OCI-LY3 (cell line): ENCODE measurements around the gene LAMB3.

Experiments
- H2AFZ ChIP-seq: fragments of 200-600, 300-600 bp; shearing (Covaris generic); 2 replicates; pipeline ENCODE4 v1.6.0; 2014; ENCODE audit warnings: antibody characterized with exemption, low read depth, low read length
- H3K27ac ChIP-seq: fragments of 200-600, 300-600 bp; sonication (generic); 2 replicates; pipeline ENCODE4 v1.5.1; 2014; ENCODE audit warnings: mild to moderate bottlenecking, low read length, moderate library complexity, mixed read lengths
- H3K27me3 ChIP-seq: fragments of 200-600, 300-600 bp; sonication (generic); 2 replicates; pipeline ENCODE4 v1.6.1; 2014; ENCODE audit warnings: low read depth, low read length, mixed read lengths
- H3K36me3 ChIP-seq: fragments of 200-600, 300-600 bp; sonication (generic); replicated peaks from 2 replicates; pipeline ENCODE3; 2014; ENCODE audit warnings: low read depth, low read length, mixed read lengths
- H3K4me1 ChIP-seq: fragments of 300-600, 200-600 bp; sonication (generic); 2 replicates; pipeline ENCODE4 v1.6.1; 2014; ENCODE audit warnings: low read length, mixed read lengths
- H3K4me2 ChIP-seq: fragments of 200-600, 300-600 bp; sonication (generic); 2 replicates; pipeline ENCODE4 v1.6.1; 2014; ENCODE audit warnings: low read length, mixed read lengths
- H3K4me3 ChIP-seq: fragments of 300-600, 200-600 bp; sonication (generic); 2 replicates; pipeline ENCODE4 v1.5.1; 2014; ENCODE audit warnings: antibody characterized with exemption, mild to moderate bottlenecking, low read length, moderate library complexity
- H3K79me2 ChIP-seq: fragments of 300-600, 200-600 bp; shearing (Covaris generic); 2 replicates; pipeline ENCODE4 v1.6.1; 2014; ENCODE audit warnings: mild to moderate bottlenecking, low read length, mixed read lengths
- H3K9ac ChIP-seq: fragments of 300-600, 200-600 bp; shearing (Covaris generic); 2 replicates; pipeline ENCODE4 v1.6.0; 2014; ENCODE audit warnings: mild to moderate bottlenecking, low read length, moderate library complexity
- H3K9me3 ChIP-seq: fragments of 200-600, 300-600 bp; shearing (Covaris generic); 2 replicates; pipeline ENCODE4 v1.6.1; 2014; ENCODE audit warnings: low read length, mixed read lengths; ENCODE audit not compliant: insufficient read depth
- H4K20me1 ChIP-seq: fragments of 200-600, 300-600 bp; sonication (generic); 2 replicates; pipeline ENCODE4 v1.6.1; 2016; ENCODE audit warnings: low read length, mixed read lengths; ENCODE audit not compliant: insufficient read depth
- EZH2phosphoT487 ChIP-seq: fragments of 200-600 bp; shearing (Covaris generic); IDR thresholded peaks from 2 replicates; pipeline ENCODE4 v1.6.1; 2018; ENCODE audit warnings: antibody characterized with exemption, mixed run types, low read depth
- TF ChIP-seq, protein P1 (sequence below): fragments of 200-600, 300-600 bp; sonication (generic); IDR thresholded peaks from 2 replicates; pipeline ENCODE4 v1.5.1; 2014; ENCODE audit warnings: antibody characterized with exemption, low read length, low read depth

The LAMB3 gene

DNA sequence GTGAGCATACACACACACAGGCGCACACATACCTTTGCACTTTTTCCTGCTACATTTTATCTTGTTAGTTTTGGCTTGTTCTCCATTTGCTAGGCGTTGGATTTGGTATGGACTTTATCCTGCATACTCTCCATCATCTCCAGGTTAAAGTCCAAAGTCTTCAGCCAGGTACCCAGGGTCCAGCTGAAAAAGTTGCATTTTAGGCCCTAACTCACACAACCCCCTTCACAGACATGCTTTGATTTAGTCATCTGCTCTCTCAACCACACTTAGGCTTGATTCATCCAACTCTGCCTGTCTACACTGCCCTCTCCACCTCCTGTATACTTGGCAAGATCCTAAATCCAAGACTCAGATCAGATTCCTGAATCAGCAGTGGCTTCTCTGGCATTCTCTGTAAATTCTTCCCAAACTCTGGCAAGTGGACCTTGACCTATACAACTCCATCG is 10.7 kb upstream of the LAMB3 start:
- H3K27ac ChIP-seq: no peak overlapping the region
- H3K36me3 ChIP-seq: no peaks in the 10 kb centered on the region
- H3K9ac ChIP-seq: no peak overlapping the region
- no peak overlapping the region for H3K4me3 ChIP-seq
- H3K27me3 ChIP-seq: 0 out of 2 replicates have a peak, but pooled peaks cover 4% of the 10 kb centered on the region
- TF ChIP-seq, protein P1, sequence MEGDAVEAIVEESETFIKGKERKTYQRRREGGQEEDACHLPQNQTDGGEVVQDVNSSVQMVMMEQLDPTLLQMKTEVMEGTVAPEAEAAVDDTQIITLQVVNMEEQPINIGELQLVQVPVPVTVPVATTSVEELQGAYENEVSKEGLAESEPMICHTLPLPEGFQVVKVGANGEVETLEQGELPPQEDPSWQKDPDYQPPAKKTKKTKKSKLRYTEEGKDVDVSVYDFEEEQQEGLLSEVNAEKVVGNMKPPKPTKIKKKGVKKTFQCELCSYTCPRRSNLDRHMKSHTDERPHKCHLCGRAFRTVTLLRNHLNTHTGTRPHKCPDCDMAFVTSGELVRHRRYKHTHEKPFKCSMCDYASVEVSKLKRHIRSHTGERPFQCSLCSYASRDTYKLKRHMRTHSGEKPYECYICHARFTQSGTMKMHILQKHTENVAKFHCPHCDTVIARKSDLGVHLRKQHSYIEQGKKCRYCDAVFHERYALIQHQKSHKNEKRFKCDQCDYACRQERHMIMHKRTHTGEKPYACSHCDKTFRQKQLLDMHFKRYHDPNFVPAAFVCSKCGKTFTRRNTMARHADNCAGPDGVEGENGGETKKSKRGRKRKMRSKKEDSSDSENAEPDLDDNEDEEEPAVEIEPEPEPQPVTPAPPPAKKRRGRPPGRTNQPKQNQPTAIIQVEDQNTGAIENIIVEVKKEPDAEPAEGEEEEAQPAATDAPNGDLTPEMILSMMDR: no peak
- TF ChIP-seq EZH2phosphoT487: no peak
- H4K20me1 ChIP-seq: no peaks in the 10 kb centered on the region
- H3K4me1 ChIP-seq: peaks cover 24% of the 10 kb centered on the region
- no peak overlapping the region for H3K4me2 ChIP-seq
- no peaks in the 10 kb centered on the region for H3K9me3 ChIP-seq
- H2AFZ ChIP-seq: no peak overlapping the region
- H3K79me2 ChIP-seq: no peaks in the 10 kb centered on the region

DNA sequence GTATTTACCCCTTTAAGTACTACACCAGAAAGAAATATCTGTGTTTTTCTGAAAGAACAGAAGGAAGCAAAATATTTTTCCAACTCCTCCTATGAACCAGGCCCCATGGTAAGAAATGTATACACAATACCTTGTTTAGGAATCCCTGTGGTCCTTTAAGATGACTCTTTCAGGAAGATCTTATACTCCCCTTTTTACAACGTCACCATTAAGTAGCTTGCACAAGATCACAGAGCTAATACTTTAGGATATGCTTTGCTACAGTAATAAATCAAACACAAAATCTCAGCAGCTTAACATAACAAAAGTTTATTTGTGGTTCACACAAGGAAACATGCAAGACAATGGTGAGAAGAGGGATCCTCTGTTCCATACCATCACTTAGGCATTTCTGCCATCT is 8.8 kb upstream of the LAMB3 start:
- H3K27me3 ChIP-seq: peaks cover 4% of the 10 kb centered on the region; the same call in 1 of the 2 replicates
- no peak overlapping the region for H3K4me2 ChIP-seq
- no peak overlapping the region for H3K9ac ChIP-seq
- H3K4me3 ChIP-seq: no peak overlapping the region
- TF ChIP-seq EZH2phosphoT487: no peak
- TF ChIP-seq, protein P1: no peak
- no peaks in the 10 kb centered on the region for H3K9me3 ChIP-seq
- H3K4me1 ChIP-seq: peaks cover 30% of the 10 kb centered on the region
- H2AFZ ChIP-seq: no peak overlapping the region
- H3K27ac ChIP-seq: no peak overlapping the region
- no peaks in the 10 kb centered on the region for H4K20me1 ChIP-seq
- H3K79me2 ChIP-seq: no peaks in the 10 kb centered on the region
- no peaks in the 10 kb centered on the region for H3K36me3 ChIP-seq

DNA sequence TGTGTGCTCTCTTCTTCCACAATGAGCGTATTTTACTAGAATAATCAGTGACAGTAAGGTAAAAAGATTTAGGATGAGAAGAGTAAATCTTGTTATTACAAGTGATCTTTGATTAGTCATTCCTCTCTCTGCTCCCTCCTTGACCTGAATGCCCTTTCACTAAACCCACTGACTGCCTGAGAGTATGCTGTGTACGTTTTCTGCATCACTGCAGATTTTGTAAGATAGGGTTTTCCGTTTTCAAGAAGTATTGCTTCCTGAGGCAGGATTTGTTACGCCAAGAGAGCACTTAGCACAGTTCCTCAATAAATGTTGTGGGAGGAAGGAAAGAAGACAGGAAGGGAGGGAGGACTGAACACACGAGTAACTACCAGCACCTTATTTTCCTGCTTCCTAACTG is 7.7 kb upstream of the LAMB3 start:
- Histone ChIP-seq H3K27ac (no peak overlapping the region), H3K36me3 (no peaks in the 10 kb centered on the region), H3K4me2 (peak overlapping the region; percentile 69), H2AFZ (no peak overlapping the region), H3K27me3 (peaks cover 1% of the 10 kb centered on the region; the same call in 1 of the 2 replicates), H3K4me3 (peak overlapping the region; percentile 43), H3K79me2 (no peaks in the 10 kb centered on the region), H3K9ac (no peak overlapping the region), H3K9me3 (no peaks in the 10 kb centered on the region), H4K20me1 (no peaks in the 10 kb centered on the region), H3K4me1 (peaks cover 31% of the 10 kb centered on the region)
- TF ChIP-seq, protein P1: no peak
- TF ChIP-seq EZH2phosphoT487: no peak

DNA sequence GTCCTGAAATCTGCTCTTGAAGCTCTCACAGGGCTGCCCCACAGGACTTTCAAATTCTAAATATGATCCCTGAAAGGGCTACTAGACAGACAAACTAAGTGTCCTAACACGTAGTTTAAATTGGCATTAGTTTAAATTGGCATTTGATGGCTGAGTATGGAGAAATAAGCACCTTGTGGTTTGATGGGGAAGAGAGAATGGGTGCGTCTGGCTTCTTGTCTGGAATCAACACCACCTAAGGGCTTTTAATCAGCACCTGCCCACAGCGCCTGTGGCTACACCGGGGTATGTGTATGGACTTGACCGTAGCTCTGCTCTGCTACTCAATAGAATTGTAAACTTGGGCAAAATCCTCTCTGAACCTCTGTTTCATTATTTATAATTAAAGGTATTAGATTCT is 5.7 kb upstream of the LAMB3 start:
- H4K20me1 ChIP-seq: no peaks in the 10 kb centered on the region
- peaks cover 51% of the 10 kb centered on the region for H3K4me1 ChIP-seq
- H3K9ac ChIP-seq: no peak overlapping the region
- no peak for TF ChIP-seq EZH2phosphoT487
- TF ChIP-seq, protein P1: no peak
- H3K27ac ChIP-seq: no peak overlapping the region
- H3K79me2 ChIP-seq: no peaks in the 10 kb centered on the region
- no peaks in the 10 kb centered on the region; the same call in 1 of the 2 replicates for H3K27me3 ChIP-seq
- no peaks in the 10 kb centered on the region for H3K36me3 ChIP-seq
- no peaks in the 10 kb centered on the region for H3K9me3 ChIP-seq
- no peak overlapping the region for H3K4me3 ChIP-seq
- H2AFZ ChIP-seq: no peak overlapping the region
- H3K4me2 ChIP-seq: no peak overlapping the region
